Hair follicular keratinocyte (primary cell): ENCODE measurements around the gene ERICH3. TPM values are rescaled to one million over a fixed set of nuclear protein-coding genes. Genes with fewer than 3 reads are reported as not detected.

Experiments
- total RNA-seq: library from RNA; depleted of rRNA; stranded (reverse); fragments of >200 nt; gene quantifications from 2 replicates; pipeline ENCODE4 v1.2.3, GENCODE V29; 2015

The ERICH3 gene, protein sequence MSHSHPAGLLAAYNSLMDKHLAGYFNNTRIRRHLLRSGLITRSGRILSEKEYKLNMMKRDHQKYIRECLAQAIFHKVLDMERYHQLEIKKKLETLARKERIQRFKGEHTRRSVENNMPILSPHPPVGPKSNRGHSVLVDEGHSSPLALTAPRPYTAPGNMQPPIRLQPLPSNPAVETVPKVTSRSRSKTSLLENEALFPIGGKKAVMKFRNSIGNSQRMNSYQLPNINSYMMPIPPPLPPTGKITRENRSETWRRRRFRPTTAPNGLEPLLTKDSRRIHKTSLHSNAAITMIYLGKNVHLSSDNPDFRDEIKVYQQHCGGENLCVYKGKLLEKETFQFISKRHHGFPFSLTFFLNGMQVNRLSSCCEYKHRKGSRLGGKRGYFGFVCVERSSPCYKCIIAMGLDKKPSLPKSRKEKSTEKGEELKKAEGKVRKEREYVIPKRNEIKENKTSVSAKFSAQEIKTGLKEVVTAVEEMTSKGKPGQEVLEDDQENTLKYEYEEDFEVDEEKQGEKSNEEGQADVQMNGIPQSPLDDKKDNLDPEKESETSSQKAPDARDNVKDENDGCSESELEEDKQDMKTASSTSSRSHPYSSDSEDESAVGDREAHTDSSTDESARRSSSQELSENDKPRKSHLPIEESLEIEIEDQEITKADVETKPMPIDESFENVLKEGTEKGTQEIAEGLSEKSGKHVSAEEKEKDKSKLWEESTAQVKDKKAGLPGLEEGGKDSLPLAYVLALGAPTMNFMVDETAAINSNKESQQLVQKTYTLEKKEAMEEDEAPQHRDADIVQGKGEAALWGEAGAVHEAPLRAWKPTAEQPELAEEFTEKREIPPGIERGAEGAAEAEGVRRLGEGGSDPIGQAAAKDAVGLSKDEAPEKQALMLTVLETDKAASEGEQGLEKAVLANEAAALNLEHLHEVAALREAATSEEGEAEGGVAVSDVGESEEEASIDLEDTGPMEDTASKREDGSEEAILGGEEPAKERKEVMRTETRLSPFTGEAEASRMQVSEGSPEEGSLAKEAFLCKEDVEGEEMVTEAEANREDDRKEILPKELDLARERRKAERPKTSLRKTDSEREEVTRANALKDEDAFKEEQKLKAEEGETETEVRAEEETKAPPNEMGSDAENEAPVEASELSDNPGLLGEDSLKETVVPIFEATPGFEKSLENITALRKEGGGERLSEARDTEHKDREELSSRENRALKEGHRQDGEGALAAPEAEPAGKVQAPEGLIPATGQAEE (N-terminal part only)
- not detected in 2 replicates for total RNA-seq

GRCh38 chr1:74673351-74674111, at the start of gene ERICH3:
TSS of gene ERICH3 (minus strand) at chr1:74673792. CDS start at chr1:74673519, 273 bp downstream.

Other genes starting within 250 kb of the ERICH3 start
- gene LRRC53, start 161.2 kb downstream of the ERICH3 start, total RNA-seq = not detected in 2 replicates
- gene CRYZ, start 59.3 kb upstream of the ERICH3 start, total RNA-seq = 61.5 and 67.7 TPM in 2 replicates
- gene TYW3, start 59.4 kb upstream of the ERICH3 start, total RNA-seq = 13.4 and 13.6 TPM in 2 replicates